GM23248 (cell line): ENCODE measurements around the gene SAP30BP. TPM values are rescaled to one million over a fixed set of nuclear protein-coding genes. Genes with fewer than 3 reads are reported as not detected.

ENCODE experiments used
- DNase-seq: peaks from one replicate; pipeline ENCODE4 v3.0.0-alpha.2; 2015
- H2AFZ ChIP-seq: fragments of 200-600 bp; sonication (generic); 2 replicates; pipeline ENCODE4 v1.6.1; 2016; ENCODE audit warnings: antibody characterized with exemption
- H3F3A ChIP-seq: fragments of 200-600 bp; sonication (generic); 2 replicates; pipeline ENCODE4 v1.6.1; 2016; ENCODE audit warnings: mild to moderate bottlenecking, antibody characterized with exemption, mixed run types; ENCODE audit not compliant: insufficient read depth
- H3K27ac ChIP-seq: fragments of 200-600 bp; sonication (generic); 2 replicates; pipeline ENCODE4 v1.5.1; 2016; ENCODE audit warnings: mild to moderate bottlenecking
- H3K27me3 ChIP-seq: fragments of 200-600 bp; sonication (generic); replicated peaks from 2 replicates; pipeline ENCODE4 v1.6.1; 2016; ENCODE audit warnings: mild to moderate bottlenecking; ENCODE audit not compliant: insufficient read depth
- H3K36me3 ChIP-seq: fragments of 200-600 bp; sonication (generic); 2 replicates; pipeline ENCODE4 v1.6.1; 2016; ENCODE audit warnings: low read depth, mild to moderate bottlenecking
- H3K4me1 ChIP-seq: fragments of 200-600 bp; sonication (generic); 2 replicates; pipeline ENCODE4 v1.6.1; 2016; ENCODE audit warnings: mild to moderate bottlenecking; ENCODE audit not compliant: insufficient read depth
- H3K4me2 ChIP-seq: fragments of 200-600 bp; sonication (generic); one replicate; pipeline ENCODE4 v1.6.1; 2016; ENCODE audit warnings: mild to moderate bottlenecking; ENCODE audit not compliant: unreplicated experiment
- H3K4me3 ChIP-seq: fragments of 200-600 bp; sonication (generic); 2 replicates; pipeline ENCODE4 v1.5.1; 2016; ENCODE audit warnings: mild to moderate bottlenecking
- H3K79me2 ChIP-seq: fragments of 200-600 bp; sonication (generic); 2 replicates; pipeline ENCODE4 v1.6.1; 2016; ENCODE audit warnings: mild to moderate bottlenecking; ENCODE audit not compliant: insufficient read depth
- H3K9ac ChIP-seq: fragments of 200-600 bp; sonication (generic); 2 replicates; pipeline ENCODE4 v1.6.1; 2016; ENCODE audit warnings: mild to moderate bottlenecking
- H3K9me2 ChIP-seq: fragments of 200-600 bp; sonication (generic); 2 replicates; pipeline ENCODE4 v1.6.1; 2016; ENCODE audit warnings: mixed run types, mild to moderate bottlenecking, moderate library complexity; ENCODE audit not compliant: insufficient read depth
- H3K9me3 ChIP-seq: fragments of 200-600 bp; sonication (generic); one replicate; pipeline ENCODE4 v1.6.1; 2017; ENCODE audit warnings: low read depth
- H4K20me1 ChIP-seq: fragments of 200-600 bp; sonication (generic); 2 replicates; pipeline ENCODE4 v1.6.0; 2016; ENCODE audit not compliant: insufficient read depth
- EZH2 ChIP-seq: fragments of 200-600 bp; sonication (generic); IDR thresholded peaks from 2 replicates; pipeline ENCODE4 v1.6.1; 2018; ENCODE audit warnings: antibody characterized with exemption, mild to moderate bottlenecking; ENCODE audit not compliant: insufficient read depth, poor library complexity, severe bottlenecking
- EZH2phosphoT487 ChIP-seq: fragments of 200-600 bp; sonication (generic); IDR thresholded peaks from 2 replicates; pipeline ENCODE4 v1.6.1; 2018; ENCODE audit warnings: antibody characterized with exemption, moderate library complexity, mild to moderate bottlenecking, low read depth; ENCODE audit not compliant: insufficient read depth
- WGBS, 2 experiments: methylation state at CpG; one replicate each; pipeline ENCODE4 v1.1.6; 2015 to 2017; ENCODE audit warnings: low lambda C conversion rate in 2 of 2, low coverage in 1 of 2; ENCODE audit errors: missing lambda C conversion rate in 2 of 2; 5-methylcytosine and 5-hydroxymethylcytosine counted together
- in situ Hi-C: fragments of 300-500 bp; cut with MboI; formaldehyde crosslinking; loops from 2 replicates; pipeline ENCODE4 v1.15.0; 2020
- polyA plus RNA-seq: library from polyadenylated mRNA; unstranded; fragments of >200 nt; fragmentation: Nextera tagmentation; extraction: Ambion mirVana; gene quantifications from 2 replicates; pipeline ENCODE4 v1.2.1, GENCODE V29; 2016
- total RNA-seq: library from RNA; depleted of rRNA; stranded (reverse); fragments of >200 nt; shearing (Covaris generic); gene quantifications from 2 replicates; pipeline ENCODE4 v1.2.3, GENCODE V29; 2014

Gene SAP30BP
- total and polyA plus RNA-seq, 2 experiments from 2014 or later: 60.8 to 93.1 TPM

GRCh38 chr17:75738218-75738802 lies 71.2 kb downstream of the SAP30BP start:
- no peaks in the 10 kb centered on the region for H3F3A ChIP-seq
- DNase-seq: peak; percentile 55
- no peak overlapping the region for H2AFZ ChIP-seq
- no peaks in the 10 kb centered on the region for H3K9me3 ChIP-seq
- no peaks in the 10 kb centered on the region for H4K20me1 ChIP-seq
- H3K36me3 ChIP-seq: no peaks in the 10 kb centered on the region
- no peaks in the 10 kb centered on the region for H3K27me3 ChIP-seq
- no peak overlapping the region for H3K27ac ChIP-seq
- in situ Hi-C loops: loop anchor here (25.0 kb wide), 1 partner anchor 301 kb away; no protein-coding TSS in a partner anchor
- WGBS, 2 experiments: 59 to 60% methylated on average over 14 of the region's 14 CpGs
- no peaks in the 10 kb centered on the region for H3K4me1 ChIP-seq
- TF ChIP-seq EZH2: no peak
- no peak for TF ChIP-seq EZH2phosphoT487
- H3K9ac ChIP-seq: no peak overlapping the region
- no peak overlapping the region for H3K4me2 ChIP-seq
- H3K79me2 ChIP-seq: no peaks in the 10 kb centered on the region
- no peaks in the 10 kb centered on the region for H3K9me2 ChIP-seq
- H3K4me3 ChIP-seq: no peak overlapping the region

- Histone ChIP-seq H2AFZ (no peak overlapping the region), H3K4me2 (no peak overlapping the region), H4K20me1 (no peaks in the 10 kb centered on the region), H3K4me3 (no peak overlapping the region), H3K4me1 (no peaks in the 10 kb centered on the region), H3K36me3 (no peaks in the 10 kb centered on the region), H3K9ac (no peak overlapping the region), H3K27me3 (no peaks in the 10 kb centered on the region), H3K79me2 (no peaks in the 10 kb centered on the region), H3K27ac (no peak overlapping the region), H3K9me3 (no peaks in the 10 kb centered on the region), H3F3A (no peaks in the 10 kb centered on the region), H3K9me2 (no peaks in the 10 kb centered on the region)
- in situ Hi-C loops: loop anchor here (25.0 kb wide), 1 partner anchor 302 kb away; no protein-coding TSS in a partner anchor
- no peak for DNase-seq
- 95% methylated on average over 7 of the region's 7 CpGs for WGBS, 2 experiments
- TF ChIP-seq EZH2phosphoT487: no peak
- no peak for TF ChIP-seq EZH2
Measured at GRCh38 chr17:75739174-75739573, 72.0 kb downstream of the SAP30BP start.

GRCh38 chr17:75739801-75740200 lies 72.7 kb downstream of the SAP30BP start:
- WGBS, 2 experiments: 93 to 94% methylated on average over 13 to 14 of the region's 14 CpGs
- DNase-seq: no peak
- TF ChIP-seq EZH2phosphoT487 (no peak), EZH2 (no peak)
- Histone ChIP-seq H2AFZ (no peak overlapping the region), H3K27ac (no peak overlapping the region), H3K9ac (no peak overlapping the region), H3K9me2 (no peaks in the 10 kb centered on the region), H3F3A (no peaks in the 10 kb centered on the region), H3K4me2 (no peak overlapping the region), H4K20me1 (no peaks in the 10 kb centered on the region), H3K9me3 (no peaks in the 10 kb centered on the region), H3K36me3 (no peaks in the 10 kb centered on the region), H3K79me2 (no peaks in the 10 kb centered on the region), H3K4me1 (no peaks in the 10 kb centered on the region), H3K27me3 (no peaks in the 10 kb centered on the region), H3K4me3 (no peak overlapping the region)
- in situ Hi-C loops: loop anchor here (25.0 kb wide), 1 partner anchor 302 kb away; no protein-coding TSS in a partner anchor

GRCh38 chr17:75740215-75740614 lies 73.1 kb downstream of the SAP30BP start:
- in situ Hi-C loops: loop anchor here (25.0 kb wide), 1 partner anchor 303 kb away; no protein-coding TSS in a partner anchor
- H3K27ac ChIP-seq: no peak overlapping the region

More at GRCh38 chr17:75740215-75740614, 73.1 kb downstream of the SAP30BP start:
- no peaks in the 10 kb centered on the region for H3K79me2 ChIP-seq
- H3K4me3 ChIP-seq: no peak overlapping the region
- no peak overlapping the region for H2AFZ ChIP-seq
- H3K9me3 ChIP-seq: no peaks in the 10 kb centered on the region
- H3K27me3 ChIP-seq: no peaks in the 10 kb centered on the region
- DNase-seq: no peak
- 81 to 84% methylated on average over 17 of the region's 17 CpGs for WGBS, 2 experiments
- H4K20me1 ChIP-seq: no peaks in the 10 kb centered on the region
- H3K9ac ChIP-seq: no peak overlapping the region
- no peaks in the 10 kb centered on the region for H3K4me1 ChIP-seq
- no peaks in the 10 kb centered on the region for H3K9me2 ChIP-seq
- H3K36me3 ChIP-seq: no peaks in the 10 kb centered on the region
- no peak for TF ChIP-seq EZH2
- TF ChIP-seq EZH2phosphoT487: no peak
- no peak overlapping the region for H3K4me2 ChIP-seq
- no peaks in the 10 kb centered on the region for H3F3A ChIP-seq
